Choroid plexus epithelial cell (primary cell): ENCODE results near the gene FAM216B.

ENCODE experiments used
- DNase-seq: peaks from one replicate; pipeline ENCODE4 v3.0.0-alpha.2; 2010; ENCODE audit warnings: low read depth
- H3K4me3 ChIP-seq: 2 replicates; pipeline ENCODE4 v1.5.1; 2011; ENCODE audit warnings: low read depth, mild to moderate bottlenecking, control low read depth, low read length, moderate library complexity
- TF ChIP-seq, protein P1 (sequence below): conservative IDR thresholded peaks from 2 replicates; pipeline ENCODE4 v1.5.1; 2011; ENCODE audit warnings: low read depth, mild to moderate bottlenecking, control low read depth, inconsistent platforms, low read length, moderate library complexity

Gene FAM216B

DNA sequence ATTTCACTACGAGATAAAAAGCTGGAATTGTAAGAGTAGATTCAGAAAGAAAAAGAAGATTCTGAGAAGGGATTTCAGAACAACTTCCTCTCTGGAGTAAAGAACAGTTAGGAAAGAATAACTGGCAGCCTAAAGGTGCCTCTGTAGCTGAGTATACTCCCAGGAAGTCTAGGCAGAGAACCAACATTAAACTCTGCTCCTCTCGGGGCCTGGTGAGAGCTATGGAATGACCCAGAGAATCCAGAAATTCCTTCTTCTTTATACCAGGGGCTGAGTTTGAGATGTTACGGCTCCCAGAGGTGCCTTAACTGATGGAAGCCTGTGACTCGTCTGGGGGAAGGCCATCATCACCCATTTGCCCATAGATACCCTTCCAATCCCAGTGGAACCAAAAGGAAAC is 39.1 kb downstream of the FAM216B start:
- DNase-seq, result no peak
- H3K4me3 ChIP-seq, result no peak overlapping the region
- TF ChIP-seq, protein P1, sequence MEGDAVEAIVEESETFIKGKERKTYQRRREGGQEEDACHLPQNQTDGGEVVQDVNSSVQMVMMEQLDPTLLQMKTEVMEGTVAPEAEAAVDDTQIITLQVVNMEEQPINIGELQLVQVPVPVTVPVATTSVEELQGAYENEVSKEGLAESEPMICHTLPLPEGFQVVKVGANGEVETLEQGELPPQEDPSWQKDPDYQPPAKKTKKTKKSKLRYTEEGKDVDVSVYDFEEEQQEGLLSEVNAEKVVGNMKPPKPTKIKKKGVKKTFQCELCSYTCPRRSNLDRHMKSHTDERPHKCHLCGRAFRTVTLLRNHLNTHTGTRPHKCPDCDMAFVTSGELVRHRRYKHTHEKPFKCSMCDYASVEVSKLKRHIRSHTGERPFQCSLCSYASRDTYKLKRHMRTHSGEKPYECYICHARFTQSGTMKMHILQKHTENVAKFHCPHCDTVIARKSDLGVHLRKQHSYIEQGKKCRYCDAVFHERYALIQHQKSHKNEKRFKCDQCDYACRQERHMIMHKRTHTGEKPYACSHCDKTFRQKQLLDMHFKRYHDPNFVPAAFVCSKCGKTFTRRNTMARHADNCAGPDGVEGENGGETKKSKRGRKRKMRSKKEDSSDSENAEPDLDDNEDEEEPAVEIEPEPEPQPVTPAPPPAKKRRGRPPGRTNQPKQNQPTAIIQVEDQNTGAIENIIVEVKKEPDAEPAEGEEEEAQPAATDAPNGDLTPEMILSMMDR, result no peak

DNA sequence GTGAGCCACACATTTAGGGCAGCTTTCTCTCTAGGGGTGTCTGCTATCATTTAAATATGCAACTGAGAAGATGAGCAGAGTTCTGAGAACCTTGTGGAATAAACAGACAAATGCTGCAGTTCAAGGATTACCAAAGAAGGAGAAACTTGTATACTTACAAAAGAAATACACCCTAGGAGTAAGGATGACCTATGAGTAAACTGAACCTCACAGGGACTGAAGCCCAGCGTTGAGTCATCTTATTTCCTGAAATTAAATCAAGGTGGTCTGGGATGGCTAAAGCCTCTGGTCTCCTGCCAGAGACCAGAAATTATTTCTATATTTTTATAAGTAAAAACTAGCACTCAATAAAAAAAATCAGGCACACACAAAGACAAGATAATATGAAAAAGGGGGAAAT is 40.1 kb downstream of the FAM216B start:
- peak; percentile 91 for DNase-seq
- H3K4me3 ChIP-seq, result no peak overlapping the region
- TF ChIP-seq, protein P1, result no peak

DNA sequence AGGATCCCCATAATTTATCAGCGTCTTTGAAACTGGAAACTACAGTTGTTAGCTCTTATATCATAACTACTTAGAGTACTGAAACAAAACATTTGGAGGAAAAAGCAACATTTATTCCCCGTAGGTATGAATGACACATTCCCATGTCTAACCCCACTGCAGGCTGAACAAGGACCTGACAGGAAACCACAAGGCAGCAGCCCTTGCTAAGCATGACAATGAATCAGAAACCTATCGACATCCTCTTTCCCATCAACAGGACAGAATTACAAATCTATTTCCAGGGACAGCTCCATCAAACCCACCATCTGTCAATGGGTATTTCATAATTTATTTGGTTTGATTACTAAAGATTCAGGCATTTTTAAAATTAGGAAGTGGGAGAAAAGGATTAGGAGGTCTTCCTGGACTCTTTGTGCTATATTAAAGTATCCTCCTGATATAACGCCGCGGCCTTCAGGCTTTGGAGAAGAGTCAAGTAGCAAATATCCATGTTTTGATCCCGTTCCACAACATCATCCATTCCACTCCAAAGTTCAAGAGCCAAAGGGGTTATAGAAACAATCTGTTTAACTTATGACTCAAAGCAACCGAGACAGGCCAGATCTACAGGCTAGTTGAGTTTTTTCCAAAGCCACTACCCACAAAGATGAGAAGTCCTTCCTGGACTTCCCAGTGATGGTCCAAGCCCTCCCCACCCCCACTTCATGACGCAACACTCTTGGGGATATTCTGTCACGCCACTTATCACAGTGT is 51.1 kb downstream of the FAM216B start:
- DNase-seq, result peak; percentile 84
- TF ChIP-seq, protein P1, result no peak
- H3K4me3 ChIP-seq, result no peak overlapping the region

DNA sequence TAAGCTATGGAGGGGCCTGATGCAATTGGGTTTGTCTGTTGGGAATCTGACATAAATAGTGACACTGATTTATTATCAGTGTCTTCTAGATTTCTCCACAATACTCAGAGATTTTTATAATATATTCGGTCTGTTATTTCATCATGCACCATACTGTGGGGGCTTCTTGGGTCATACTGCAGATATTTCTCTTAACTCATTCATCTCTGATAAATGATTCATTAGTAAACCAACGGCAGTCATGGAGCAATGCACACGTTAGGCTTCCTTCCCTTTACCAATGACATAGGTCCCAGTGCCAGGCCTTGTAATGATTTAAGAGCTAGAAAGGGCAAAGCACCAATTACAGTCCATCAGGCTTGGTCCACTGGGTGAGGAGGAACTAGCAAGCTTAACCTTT is 53.6 kb downstream of the FAM216B start:
- TF ChIP-seq, protein P1, result no peak
- DNase-seq, result no peak
- no peak overlapping the region for H3K4me3 ChIP-seq

DNA sequence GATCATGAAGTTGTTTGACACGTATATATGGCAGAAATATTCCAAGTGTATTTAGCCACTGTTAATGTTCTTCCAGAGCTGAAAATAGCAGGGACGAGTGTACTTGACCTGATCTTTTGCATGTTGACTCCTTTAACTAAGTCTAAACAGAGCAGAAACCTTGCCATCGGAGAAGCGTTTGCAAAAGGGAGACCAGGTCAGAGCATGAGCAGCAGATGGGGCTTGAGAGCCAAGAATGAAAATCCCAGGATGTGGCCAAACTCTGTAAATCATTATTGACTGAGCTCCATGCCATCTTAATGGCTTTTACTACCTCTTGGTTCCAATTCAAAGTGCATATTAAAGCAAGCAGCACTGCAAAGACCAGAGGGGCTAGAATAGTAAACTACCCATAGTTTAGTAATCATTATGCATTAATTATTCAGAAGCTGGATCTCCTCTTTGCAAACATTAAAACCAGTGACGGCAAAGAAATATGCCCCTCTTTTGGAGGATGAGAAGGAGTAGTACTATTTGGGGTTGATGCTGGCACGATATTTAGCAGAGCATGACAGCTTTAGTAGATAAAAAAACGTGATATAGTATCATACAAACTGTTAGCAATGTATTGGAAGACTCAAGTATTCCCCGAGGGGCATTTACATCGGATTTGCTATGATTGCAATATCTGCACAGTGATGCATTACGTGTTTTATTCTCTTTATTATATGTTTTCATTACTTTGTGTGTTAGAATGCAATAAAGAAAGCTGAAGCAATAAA is 55.7 kb downstream of the FAM216B start:
- TF ChIP-seq, protein P1, result peak; percentile 75
- peak; percentile 91 for DNase-seq
- H3K4me3 ChIP-seq, result no peak overlapping the region
